Tracheal epithelial cell (primary cell): ENCODE data around the gene SF3A2. TPM values are rescaled to one million over a fixed set of nuclear protein-coding genes. Genes with fewer than 3 reads are reported as not detected.

Experiments
- total RNA-seq: library from RNA; depleted of rRNA; stranded (reverse); fragments of >200 nt; gene quantifications from 2 replicates; pipeline ENCODE4 v1.2.1, GENCODE V29; 2014

The SF3A2 gene
- total RNA-seq: 22.2 and 38.4 TPM in 2 replicates

GRCh38 chr19:2236314-2237050 is at the start of gene SF3A2, which contains the start of gene PLEKHJ1:
Gene SF3A2, plus strand, starts transcription at chr19:2236824. Its CDS starts 6,595 bp downstream, at chr19:2243419.
Gene PLEKHJ1, minus strand, starts transcription at chr19:2236329. Its CDS starts 81 bp downstream, at chr19:2236248.

GRCh38 chr19:2249010-2249866 is 12.6 kb downstream of the SF3A2 start, which contains the start of gene AMH:
Gene AMH, plus strand, starts transcription at chr19:2249323. Its CDS starts 10 bp downstream, at chr19:2249333.

GRCh38 chr19:2255982-2256685 is 19.5 kb downstream of the SF3A2 start, which contains the start of gene JSRP1:
Gene JSRP1, minus strand, starts transcription at chr19:2256417. Its CDS starts 1,103 bp downstream, at chr19:2255314.

GRCh38 chr19:2282062-2282861 is 45.6 kb downstream of the SF3A2 start, which contains the start of gene PEAK3:
Gene PEAK3, minus strand, starts transcription at chr19:2282175. Its CDS starts 1,244 bp downstream, at chr19:2280931.

Other genes with a start within 250 kb of the SF3A2 start
- 48.4 and 54.5 TPM in 2 replicates for gene BTBD2, start 221.1 kb upstream of the SF3A2 start, total RNA-seq
- gene MKNK2, start 185.6 kb upstream of the SF3A2 start, total RNA-seq: 507 and 547 TPM in 2 replicates
- gene MOB3A, start 140.5 kb upstream of the SF3A2 start, total RNA-seq: 37.3 and 39.3 TPM in 2 replicates
- 2.6 and 4.6 TPM in 2 replicates for gene IZUMO4, start 139.9 kb upstream of the SF3A2 start, total RNA-seq
- 85.7 and 126 TPM in 2 replicates for gene AP3D1, start 85.3 kb upstream of the SF3A2 start, total RNA-seq
- 4.8 and 9.4 TPM in 2 replicates for gene DOT1L, start 72.9 kb upstream of the SF3A2 start, total RNA-seq
- 56.3 and 73.0 TPM in 2 replicates for gene PLEKHJ1, start 495 bp upstream of the SF3A2 start, total RNA-seq
- not detected in 2 replicates for gene AMH, start 12.5 kb downstream of the SF3A2 start, total RNA-seq
- 0.72 TPM in 1 of 2 replicates, not detected in the other for gene JSRP1, start 19.6 kb downstream of the SF3A2 start, total RNA-seq
- not detected in 2 replicates for gene PEAK3, start 45.4 kb downstream of the SF3A2 start, total RNA-seq
- not detected in 2 replicates for gene LINGO3, start 71.3 kb downstream of the SF3A2 start, total RNA-seq
- gene LSM7, start 91.8 kb downstream of the SF3A2 start, total RNA-seq: 79.3 and 157 TPM in 2 replicates
- 12.4 and 15.7 TPM in 2 replicates for gene SPPL2B, start 91.9 kb downstream of the SF3A2 start, total RNA-seq
- not detected in 2 replicates for gene TMPRSS9, start 123.4 kb downstream of the SF3A2 start, total RNA-seq
- gene TIMM13, start 190.8 kb downstream of the SF3A2 start, total RNA-seq: 35.4 and 39.2 TPM in 2 replicates
- 42.4 and 74.2 TPM in 2 replicates for gene LMNB2, start 220.1 kb downstream of the SF3A2 start, total RNA-seq
- 12.8 and 29.6 TPM in 2 replicates for gene GADD45B, start 239.3 kb downstream of the SF3A2 start, total RNA-seq